Kidney capillary endothelial cell (primary cell): Measurements from ENCODE around the gene MRPS10.
"Not testable (repeated sequence)": the region's sequence is repeated elsewhere in the genome, so short reads cannot be mapped to it uniquely, and the experiment has no call there.

Experiments used
- DNase-seq: peaks from one replicate; pipeline ENCODE4 v3.0.0-alpha.2; 2018; ENCODE audit warnings: low spot score

Gene MRPS10

GRCh38 chr6:42207559-42207958, 10.1 kb downstream of the MRPS10 start:
- not testable (repeated sequence) for DNase-seq

- no peak for DNase-seq
These were observed 12.8 kb downstream of the MRPS10 start for GRCh38 chr6:42204768-42205282.

GRCh38 chr6:42203183-42203582, 14.5 kb downstream of the MRPS10 start:
- no peak for DNase-seq

GRCh38 chr6:42202131-42202915, 15.3 kb downstream of the MRPS10 start:
- not testable (repeated sequence) for DNase-seq

GRCh38 chr6:42201382-42201781, 16.3 kb downstream of the MRPS10 start:
- no peak for DNase-seq

GRCh38 chr6:42200035-42200434, 17.6 kb downstream of the MRPS10 start:
- no peak for DNase-seq

GRCh38 chr6:42199106-42199981, 18.3 kb downstream of the MRPS10 start:
- no peak for DNase-seq

- peak; percentile 49 for DNase-seq
These were observed 19.9 kb downstream of the MRPS10 start for GRCh38 chr6:42197555-42198362.

GRCh38 chr6:42195415-42195814, 22.2 kb downstream of the MRPS10 start:
- no peak for DNase-seq

- no peak for DNase-seq
These were observed 23.6 kb downstream of the MRPS10 start for GRCh38 chr6:42194056-42194455.

GRCh38 chr6:42193491-42193894, 24.2 kb downstream of the MRPS10 start:
- DNase-seq, result no peak

GRCh38 chr6:42192385-42192784, 25.3 kb downstream of the MRPS10 start:
- DNase-seq, result not testable (repeated sequence)

- no peak for DNase-seq
These were observed 27.0 kb downstream of the MRPS10 start for GRCh38 chr6:42190554-42191183.

GRCh38 chr6:42188406-42188805, 29.3 kb downstream of the MRPS10 start:
- no peak for DNase-seq

- DNase-seq, result no peak
These were observed 32.1 kb downstream of the MRPS10 start for GRCh38 chr6:42185597-42185996.

- no peak for DNase-seq
These were observed 33.2 kb downstream of the MRPS10 start for GRCh38 chr6:42184475-42184874.

GRCh38 chr6:42182101-42182500, 35.6 kb downstream of the MRPS10 start:
- no peak for DNase-seq

- DNase-seq, result no peak
These were observed 37.7 kb downstream of the MRPS10 start for GRCh38 chr6:42179945-42180313.

GRCh38 chr6:42179261-42179944, 38.3 kb downstream of the MRPS10 start:
- DNase-seq, result no peak

GRCh38 chr6:42177514-42178364, 39.9 kb downstream of the MRPS10 start:
- no peak for DNase-seq
